Measurements from ENCODE around the gene ZNF860. TPM values are rescaled to one million over a fixed set of nuclear protein-coding genes. Genes with fewer than 3 reads are reported as not detected.
"Not testable (repeated sequence)": the region's sequence is repeated elsewhere in the genome, so short reads cannot be mapped to it uniquely, and the experiment has no call there.

The ZNF860 gene
- total RNA-seq, 4 donors from 2014 or later, result 1.0 to 2.8 (median 2.0) TPM

- TF ChIP-seq CTCF (IDR thresholded peaks at IDR 0.05) (no peak), POLR2A (IDR thresholded peaks at IDR 0.05) (no peak)
- DNase-seq (ENCODE audit: low spot score in 2 of 2), result no peak
- 84 to 93% methylated on average over 2 of the region's 2 CpGs for WGBS, 2 donors
- no peak overlapping the region for H3K4me3 ChIP-seq (ENCODE audit: low read depth, poor library complexity, severe bottlenecking)
- intact Hi-C loops (cut with DNase I; ENCODE audit: low total_unique reads), result no loop called here
Observed at GRCh38 chr3:32009957-32010356, 28.4 kb downstream of the ZNF860 start.

- H3K4me3 ChIP-seq (ENCODE audit: low read depth, poor library complexity, severe bottlenecking); intact Hi-C loops (cut with DNase I; ENCODE audit: low total_unique reads); DNase-seq (ENCODE audit: low spot score in 2 of 2): not testable (repeated sequence)
- 92 to 95% methylated on average over 7 of the region's 7 CpGs for WGBS, 2 donors
Observed at GRCh38 chr3:32010699-32011098, 29.1 kb downstream of the ZNF860 start.

- H3K4me3 ChIP-seq (ENCODE audit: low read depth, poor library complexity, severe bottlenecking); DNase-seq (ENCODE audit: low spot score in 2 of 2); intact Hi-C loops (cut with DNase I; ENCODE audit: low total_unique reads): not testable (repeated sequence)
- 83 to 92% methylated on average over 3 of the region's 3 CpGs for WGBS, 2 donors
Observed at GRCh38 chr3:32015638-32016037, 34.1 kb downstream of the ZNF860 start.

- WGBS, 2 donors, result 90 to 92% methylated on average over 3 of the region's 3 CpGs
- intact Hi-C loops (cut with DNase I; ENCODE audit: low total_unique reads), result no loop called here
- no peak for DNase-seq (ENCODE audit: low spot score in 2 of 2)
- H3K4me3 ChIP-seq (ENCODE audit: low read depth, poor library complexity, severe bottlenecking), result no peak overlapping the region
- TF ChIP-seq CTCF (IDR thresholded peaks at IDR 0.05), result no peak
- no peak for TF ChIP-seq POLR2A (IDR thresholded peaks at IDR 0.05)
Observed at GRCh38 chr3:32017286-32017685, 35.7 kb downstream of the ZNF860 start.

GRCh38 chr3:32018757-32019564, 37.4 kb downstream of the ZNF860 start:
- DNase-seq (ENCODE audit: low spot score in 2 of 2), result no peak
- 45 to 49% methylated on average over 5 of the region's 5 CpGs for WGBS, 2 donors
- no peak overlapping the region for H3K4me3 ChIP-seq (ENCODE audit: low read depth, poor library complexity, severe bottlenecking)
- peak in 1 of 3 donors; percentile 66 for TF ChIP-seq CTCF (IDR thresholded peaks at IDR 0.05)
- no peak for TF ChIP-seq POLR2A (IDR thresholded peaks at IDR 0.05)
- intact Hi-C loops (cut with DNase I; ENCODE audit: low total_unique reads), result no loop called here

- intact Hi-C loops (cut with DNase I; ENCODE audit: low total_unique reads), result loop anchor here (2.0 kb wide), 1 partner anchor 124 kb away; no protein-coding TSS in a partner anchor
- TF ChIP-seq CTCF (IDR thresholded peaks at IDR 0.05), result no peak
- no peak for TF ChIP-seq POLR2A (IDR thresholded peaks at IDR 0.05)
- 69 to 71% methylated on average over 7 of the region's 7 CpGs for WGBS, 2 donors
- DNase-seq (ENCODE audit: low spot score in 2 of 2), result no peak
- H3K4me3 ChIP-seq (ENCODE audit: low read depth, poor library complexity, severe bottlenecking), result no peak overlapping the region
Observed at GRCh38 chr3:32021155-32021554, 39.6 kb downstream of the ZNF860 start.

- no peak for DNase-seq (ENCODE audit: low spot score in 2 of 2)
- TF ChIP-seq CTCF (IDR thresholded peaks at IDR 0.05) (no peak), POLR2A (IDR thresholded peaks at IDR 0.05) (no peak)
- intact Hi-C loops (cut with DNase I; ENCODE audit: low total_unique reads), result loop anchor here (2.0 kb wide), 1 partner anchor 123 kb away; no protein-coding TSS in a partner anchor
- no peak overlapping the region for H3K4me3 ChIP-seq (ENCODE audit: low read depth, poor library complexity, severe bottlenecking)
- WGBS, 2 donors, result 64 to 70% methylated on average over 3 of the region's 3 CpGs
Observed at GRCh38 chr3:32021748-32022147, 40.2 kb downstream of the ZNF860 start.
